Kidney (tissue), 14 donors: ENCODE measurements around the gene BOK. TPM values are rescaled to one million over a fixed set of nuclear protein-coding genes. Genes with fewer than 3 reads are reported as not detected.

Experiments used
- DNase-seq, 5 donors: peaks; one replicate each; pipeline ENCODE4 v3.0.0-alpha.2; 2013 to 2020
- FAIRE-seq: peaks from 2 replicates; lab custom pipeline; 2012; peaks lifted over from hg19 to GRCh38; lab: Jason Lieb, UNC
- H3K27ac ChIP-seq, 2 donors: one replicate each; pipeline ENCODE4 v1.7.0; 2013; ENCODE audit warnings: low read depth in 2 of 2, low read length in 2 of 2, inconsistent platforms in 1 of 2
- H3K27me3 ChIP-seq: one replicate; pipeline ENCODE4 v1.7.1; 2013; ENCODE audit warnings: low read length, inconsistent platforms; ENCODE audit not compliant: control insufficient read depth, insufficient read depth
- H3K36me3 ChIP-seq, 3 donors: one replicate each; pipeline versions ENCODE4 v1.7.0 to v1.7.1; 2013; ENCODE audit warnings: low read length in 3 of 3, control low read depth in 1 of 3, inconsistent platforms in 1 of 3; ENCODE audit not compliant: insufficient read depth in 3 of 3, control insufficient read depth in 2 of 3
- H3K4me1 ChIP-seq, 3 donors: one replicate each; pipeline versions ENCODE4 v1.7.0 to v1.7.1; 2013; ENCODE audit warnings: low read length in 3 of 3, inconsistent platforms in 1 of 3, low read depth in 1 of 3; ENCODE audit not compliant: control insufficient read depth in 2 of 3, insufficient read depth in 2 of 3
- H3K4me3 ChIP-seq, 3 donors: one replicate each; pipeline versions ENCODE4 v1.7.0 to v1.8.1; 2013; ENCODE audit warnings: low read length in 3 of 3, control low read depth in 1 of 3, inconsistent platforms in 1 of 3
- H3K9ac ChIP-seq, 3 donors: one replicate each; pipeline versions ENCODE4 v1.7.0 to v1.7.1; 2013; ENCODE audit warnings: low read length in 3 of 3, control low read depth in 1 of 3, inconsistent platforms in 1 of 3
- H3K9me3 ChIP-seq, 3 donors: one replicate each; pipeline versions ENCODE4 v1.7.0 to v1.7.1; 2013; ENCODE audit warnings: low read length in 3 of 3, control low read depth in 1 of 3, inconsistent platforms in 1 of 3; ENCODE audit not compliant: control insufficient read depth in 2 of 3, insufficient read depth in 1 of 3
- CTCF ChIP-seq: IDR thresholded peaks from 3 replicates; pipeline ENCODE4 v1.5.1; 2012; ENCODE audit warnings: mild to moderate bottlenecking, moderate library complexity, borderline replicate concordance; ENCODE audit not compliant: insufficient read depth; ENCODE audit errors: extremely low read depth
- intact Hi-C: fragments of 100-400 bp; cut with DNase I; formaldehyde crosslinking; loops from one replicate; pipeline ENCODE4 v1.11.1; 2022
- polyA plus RNA-seq: library from polyadenylated mRNA; stranded (reverse); fragments of 350-450 nt; fragmentation: Illumina TruSeq; extraction: RNeasy Lipid Tissue Mini Kit (QIAGEN cat#74804); gene quantifications from one replicate; pipeline ENCODE4 v1.2.3, GENCODE V29; 2014; ENCODE audit warnings: low read depth, low replicate concordance; ENCODE audit not compliant: insufficient read depth
- total RNA-seq: library from RNA; stranded (reverse); fragmentation: NEBNext Ultra II Directional; extraction: Animal tissue kit (Norgen Biotek cat#: 25700); gene quantifications from one replicate; pipeline ENCODE4 v1.2.1, GENCODE V29; 2021
- donor health status: control.
- donor health status: control.
- donor health status: control.
- donor health status: control.
- donor health status: control.
- donor health status: DM: yes; HTN: yes; CAD: no.
- donor health status: Normal renal cell carcinoma (clear cell type).

Gene BOK
- total and polyA plus RNA-seq, 2 donors from 2014 or later = 22.9 to 28.8 TPM

GRCh38 chr2:241560883-241561474 is 2.4 kb downstream of the BOK start:
- intact Hi-C loops = no loop called here
- H3K9me3 ChIP-seq = no peaks in the 10 kb centered on the region
- FAIRE-seq (no peak), DNase-seq (peak in 2 of 5 donors; percentile 29 to 82)
- H3K27me3 ChIP-seq = no peaks in the 10 kb centered on the region
- H3K27ac ChIP-seq = peak overlapping the region; percentile 59 to 67
- H3K36me3 ChIP-seq = peaks cover 0 to 2% (median 0%) of the 10 kb centered on the region in 3 donors
- TF ChIP-seq CTCF = no peak
- peak overlapping the region in 1 of 3 donors; percentile 65 for H3K4me3 ChIP-seq
- peaks cover 0 to 16% (median 5%) of the 10 kb centered on the region in 3 donors for H3K4me1 ChIP-seq
- H3K9ac ChIP-seq = no peak overlapping the region

DNA sequence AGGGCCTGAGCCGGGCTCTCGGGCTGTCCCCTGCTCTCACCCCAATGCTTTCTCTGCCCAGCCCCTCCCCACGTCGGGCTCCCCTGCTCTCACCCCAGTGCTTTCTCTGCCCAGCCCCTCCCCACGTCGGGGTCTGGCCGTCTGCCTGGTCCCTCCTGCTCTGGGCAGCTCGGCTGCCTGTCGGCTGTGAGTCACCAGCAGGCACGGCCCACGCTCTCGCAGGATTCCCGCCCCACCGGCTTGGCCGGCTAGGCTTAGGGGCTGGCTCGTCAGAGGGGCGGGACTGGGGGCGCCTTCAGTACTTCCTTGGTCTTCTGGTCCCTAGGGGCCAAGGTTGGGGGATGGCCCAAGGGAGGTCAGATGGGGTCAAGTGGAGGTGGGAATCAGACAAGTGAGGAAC is 3.3 kb downstream of the BOK start:
- FAIRE-seq (no peak), DNase-seq (peak in 3 of 5 donors; percentile 60 to 96 (median 76))
- peaks cover 0 to 2% (median 0%) of the 10 kb centered on the region in 3 donors for H3K36me3 ChIP-seq
- H3K9me3 ChIP-seq = no peaks in the 10 kb centered on the region
- no peak overlapping the region for H3K4me3 ChIP-seq
- H3K4me1 ChIP-seq = peaks cover 0 to 16% (median 5%) of the 10 kb centered on the region in 3 donors
- H3K27me3 ChIP-seq = no peaks in the 10 kb centered on the region
- no peak overlapping the region for H3K27ac ChIP-seq
- no peak for TF ChIP-seq CTCF
- no peak overlapping the region for H3K9ac ChIP-seq
- intact Hi-C loops = no loop called here

GRCh38 chr2:241562269-241562891 is 3.8 kb downstream of the BOK start:
- peaks cover 0 to 16% (median 5%) of the 10 kb centered on the region in 3 donors for H3K4me1 ChIP-seq
- H3K36me3 ChIP-seq = peaks cover 0 to 2% (median 0%) of the 10 kb centered on the region in 3 donors
- H3K4me3 ChIP-seq = no peak overlapping the region
- intact Hi-C loops = no loop called here
- H3K9me3 ChIP-seq = no peaks in the 10 kb centered on the region
- H3K27me3 ChIP-seq = no peaks in the 10 kb centered on the region
- FAIRE-seq = no peak
- no peak overlapping the region for H3K27ac ChIP-seq
- no peak overlapping the region for H3K9ac ChIP-seq
- TF ChIP-seq CTCF = no peak
- DNase-seq = peak in 1 of 5 donors; percentile 61
